HG03378 (cell line): ENCODE measurements around the gene YWHAG.
A peak's percentile ranks its signal among the peaks of the same experiment; 100 is the strongest.
"Not testable (repeated sequence)": the region's sequence is repeated elsewhere in the genome, so short reads cannot be mapped to it uniquely, and the experiment has no call there.

ENCODE experiments used
- ATAC-seq: cut with Tn5 transposase; IDR thresholded peaks from one replicate; pipeline ENCODE4 v1.9.1; 2021; ENCODE audit warnings: mild to moderate bottlenecking, moderate library complexity; ENCODE audit not compliant: unreplicated experiment

Gene YWHAG

GRCh38 chr7:76358481-76359110 is at the start of gene YWHAG:
TSS of gene YWHAG (minus strand) at chr7:76358991. CDS start at chr7:76358808, 183 bp downstream.
- ATAC-seq: peak; percentile 51

GRCh38 chr7:76408121-76408560 is 49.4 kb upstream of the YWHAG start:
- ATAC-seq: no peak

DNA sequence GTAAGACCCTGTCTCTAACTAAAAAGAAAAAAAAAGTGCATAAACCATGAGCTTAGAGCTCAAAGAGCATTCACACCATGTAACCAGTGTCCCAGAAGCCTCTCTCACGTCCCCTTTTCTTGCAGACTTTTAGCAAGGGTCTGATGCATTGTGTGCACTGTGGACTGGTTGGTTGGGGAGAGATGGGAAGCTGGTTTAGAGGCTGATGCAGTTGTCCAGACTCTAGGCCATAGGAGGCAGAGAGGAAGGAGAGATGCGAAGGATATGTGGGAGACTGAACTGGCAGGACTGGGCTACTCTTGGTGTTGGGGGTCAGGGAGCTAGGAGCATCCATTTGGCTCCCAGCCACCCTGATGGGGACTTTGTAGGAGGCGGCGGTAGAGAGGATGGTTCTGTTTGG is 48.9 kb upstream of the YWHAG start:
- ATAC-seq: no peak

DNA sequence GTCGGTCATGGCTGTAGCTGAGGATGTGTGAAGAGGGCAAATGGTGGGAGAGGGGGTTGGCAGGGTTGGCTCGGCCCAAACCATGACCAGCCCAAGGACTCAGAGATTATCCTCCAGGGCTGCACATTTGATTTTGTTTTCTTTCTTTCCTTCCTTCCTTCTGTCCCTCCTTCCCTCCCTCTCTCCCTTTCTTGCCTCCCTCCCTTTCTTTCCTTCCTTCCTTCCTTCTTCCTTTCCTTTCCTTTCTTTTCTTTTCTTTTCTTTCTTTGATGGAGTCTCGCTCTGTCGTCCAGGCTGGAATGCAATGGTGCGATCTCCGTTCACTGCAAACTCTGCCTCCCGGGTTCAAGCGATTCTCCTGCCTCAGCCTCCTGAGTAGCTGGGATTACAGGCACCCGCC is 46.9 kb upstream of the YWHAG start:
- no peak for ATAC-seq

DNA sequence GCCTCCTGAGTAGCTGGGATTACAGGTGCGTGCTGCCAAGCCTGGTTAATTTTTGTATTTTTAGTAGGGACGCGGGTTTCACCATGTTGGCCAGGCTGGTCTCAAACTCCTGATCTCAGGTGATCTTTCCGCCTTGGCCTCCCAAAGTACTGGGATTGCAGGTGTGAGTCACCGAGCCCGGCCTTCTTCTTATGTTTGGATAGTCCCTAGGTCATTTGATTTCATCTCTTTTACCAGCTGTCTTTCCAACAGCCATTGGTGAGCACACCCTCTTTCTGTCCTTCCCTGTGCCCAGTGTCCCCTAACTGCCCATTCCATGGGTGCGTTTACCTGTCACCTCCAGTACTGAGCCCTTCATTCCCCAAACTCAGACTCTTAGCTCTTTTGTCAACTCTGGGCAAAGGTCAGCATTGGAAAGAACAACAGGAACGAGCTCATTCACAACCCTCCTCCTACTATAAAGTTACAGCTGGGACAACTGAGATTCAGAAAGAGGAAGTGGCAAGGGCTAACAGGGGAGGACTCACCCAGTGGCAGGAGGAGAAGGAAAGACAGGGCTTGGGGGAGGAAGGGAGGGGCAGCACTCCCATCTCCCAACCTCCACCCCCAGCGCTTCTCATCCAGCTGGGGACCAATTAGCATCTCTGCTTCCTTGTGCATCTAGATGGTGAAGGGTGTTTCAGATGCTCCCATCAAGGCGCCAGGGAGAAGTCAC is 45.1 kb upstream of the YWHAG start:
- ATAC-seq: no peak

DNA sequence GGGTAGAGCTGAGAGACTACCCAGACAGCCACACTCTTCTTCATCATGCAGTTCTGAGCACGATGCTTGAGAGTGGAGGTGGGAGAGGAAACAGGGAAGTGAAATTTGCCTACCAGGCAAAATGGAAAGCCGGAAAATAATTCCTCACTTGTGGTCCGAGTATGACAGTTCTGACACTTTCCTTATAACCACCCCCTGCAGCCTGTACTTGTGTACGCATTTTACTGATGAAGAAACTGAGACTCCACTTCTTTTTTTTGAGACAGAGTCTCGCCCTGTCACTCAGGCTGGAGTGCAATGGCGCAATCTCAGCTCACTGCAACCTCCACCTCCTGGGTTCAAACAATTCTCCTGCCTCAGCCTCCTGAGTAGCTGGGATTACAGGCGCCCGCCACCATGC is 44.3 kb upstream of the YWHAG start:
- ATAC-seq: not testable (repeated sequence)

DNA sequence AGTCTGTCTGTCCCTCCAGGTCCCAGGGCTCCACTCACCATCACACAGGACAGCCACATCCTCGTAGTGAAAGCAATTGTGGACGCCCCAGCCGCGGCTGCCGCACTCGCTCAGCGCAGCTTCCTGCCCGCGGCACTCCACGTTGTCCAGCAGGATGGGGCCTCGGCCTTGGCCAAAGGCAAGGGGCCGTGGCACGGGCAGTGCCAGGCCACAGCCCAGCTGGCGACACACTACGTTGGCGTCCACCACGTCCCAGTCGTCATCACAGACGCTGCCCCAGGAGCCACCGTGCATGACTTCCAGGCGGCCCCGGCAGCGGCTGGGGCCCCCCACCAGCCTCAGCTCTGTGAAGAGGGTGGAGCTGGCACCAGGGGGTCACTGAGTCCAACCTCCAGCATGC is 41.5 kb upstream of the YWHAG start:
- no peak for ATAC-seq

- no peak for ATAC-seq
These were observed 38.8 kb upstream of the YWHAG start for GRCh38 chr7:76397409-76398183.

GRCh38 chr7:76396864-76397263 is 38.1 kb upstream of the YWHAG start:
- ATAC-seq: no peak

- ATAC-seq: no peak
These were observed 37.4 kb upstream of the YWHAG start for GRCh38 chr7:76395965-76396726.

DNA sequence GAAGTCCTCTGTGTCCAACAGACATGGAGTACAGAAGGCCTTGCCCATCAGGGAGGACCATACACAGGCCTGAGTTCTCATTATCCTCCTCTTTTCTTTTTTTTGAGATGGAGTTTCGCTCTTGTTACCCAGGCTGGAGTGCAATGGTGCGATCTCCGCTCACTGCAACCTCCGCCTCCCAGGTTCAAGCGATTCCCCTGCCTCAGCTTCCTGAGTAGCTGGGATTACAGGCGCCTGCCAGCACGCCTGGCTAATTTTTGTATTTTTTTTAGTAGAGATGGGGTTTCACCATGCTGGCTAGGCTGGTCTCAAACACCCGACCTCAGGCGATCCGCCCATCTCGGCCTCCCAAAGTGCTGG is 36.8 kb upstream of the YWHAG start:
- not testable (repeated sequence) for ATAC-seq

- no peak for ATAC-seq
These were observed 36.2 kb upstream of the YWHAG start for GRCh38 chr7:76394957-76395356.

GRCh38 chr7:76393116-76394031 is 34.6 kb upstream of the YWHAG start:
- peak; percentile 87 for ATAC-seq

GRCh38 chr7:76392531-76393115 is 33.8 kb upstream of the YWHAG start:
- peak; percentile 1 for ATAC-seq

DNA sequence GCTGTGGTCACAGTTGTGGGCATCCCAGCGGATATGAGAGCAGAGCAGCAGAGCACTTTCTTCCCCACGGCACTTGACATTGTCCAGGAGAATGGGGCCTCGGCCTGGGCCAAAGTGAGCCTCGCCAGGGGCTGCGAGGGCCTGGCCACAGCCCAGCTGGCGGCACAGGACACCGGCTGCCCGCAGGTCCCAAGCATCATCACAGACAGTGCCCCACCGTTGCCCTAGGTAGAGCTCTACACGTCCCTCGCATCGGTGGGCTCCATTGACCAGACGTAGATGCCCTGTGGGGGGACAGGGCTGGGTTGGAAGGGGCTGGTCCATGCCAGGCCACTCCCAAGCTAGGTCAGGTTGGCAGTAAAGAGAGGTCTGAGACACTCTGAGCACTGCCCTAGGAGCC is 31.3 kb upstream of the YWHAG start:
- no peak for ATAC-seq

- not testable (repeated sequence) for ATAC-seq
These were observed 29.0 kb upstream of the YWHAG start for GRCh38 chr7:76387789-76388188.

DNA sequence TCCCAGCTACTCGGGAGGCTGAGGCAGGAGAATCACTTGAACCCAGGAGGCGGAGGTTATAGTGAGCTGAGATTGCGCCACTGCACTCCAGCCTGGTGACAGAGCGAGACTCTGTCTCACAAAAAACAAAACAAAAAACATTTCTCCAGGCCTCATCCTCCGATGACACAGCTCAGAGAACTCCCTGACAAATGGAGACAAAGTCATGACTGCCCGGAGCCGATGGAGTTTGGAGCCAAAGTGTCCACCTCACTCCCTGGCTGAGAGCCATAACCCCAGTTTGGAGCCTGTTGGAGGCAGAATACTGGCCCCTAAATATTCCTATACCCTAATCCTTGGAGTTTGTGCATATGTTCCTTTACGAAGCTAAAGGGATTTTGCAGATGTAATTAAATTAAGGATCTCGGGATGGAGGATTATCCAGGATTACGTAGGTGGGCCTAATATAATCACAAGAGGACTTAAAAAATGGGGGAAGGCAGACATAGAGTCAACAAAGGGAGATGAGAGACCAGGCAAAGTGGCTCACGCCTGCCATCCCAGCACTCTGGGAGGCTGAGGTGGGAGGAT is 28.0 kb upstream of the YWHAG start:
- no peak for ATAC-seq

DNA sequence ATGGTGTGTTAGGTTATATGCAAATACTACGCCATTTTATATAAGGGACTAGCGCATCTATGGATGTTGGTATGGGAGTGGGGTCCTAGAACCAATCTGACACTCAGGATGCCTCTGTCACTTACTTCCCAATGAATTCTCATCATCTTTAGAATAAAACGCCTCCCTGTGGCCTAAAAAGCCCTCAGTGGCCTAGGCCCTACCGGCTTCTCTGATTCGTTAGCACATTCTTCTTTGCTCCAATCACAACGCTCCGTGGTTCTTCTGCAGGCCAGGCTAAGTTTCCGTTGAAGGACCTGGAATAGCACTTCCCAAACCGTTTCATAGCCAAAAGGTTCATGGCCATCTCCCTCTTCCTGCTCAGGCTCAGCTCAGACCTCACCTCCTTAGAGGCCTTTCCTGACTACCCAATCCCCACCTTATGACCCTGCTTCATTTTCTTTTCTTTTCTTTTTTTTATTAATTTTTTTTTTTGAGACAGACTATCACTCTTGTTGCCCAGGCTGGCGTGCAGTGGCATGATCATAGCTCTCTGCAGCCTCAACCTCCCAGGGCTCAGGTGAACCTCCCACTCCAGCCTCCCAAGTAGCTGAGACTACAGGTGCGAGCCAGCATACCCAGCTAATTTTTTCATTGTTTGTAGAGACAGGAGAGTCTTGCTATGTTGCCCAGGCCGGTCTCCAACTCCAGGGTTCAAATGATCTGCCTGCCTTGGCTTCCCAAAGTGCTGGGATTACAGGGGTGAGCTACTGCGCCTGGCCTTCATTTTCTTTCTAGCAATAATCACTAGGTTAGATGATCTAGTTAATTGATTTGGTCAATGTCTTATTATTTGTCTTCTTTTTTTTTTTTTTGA is 24.5 kb upstream of the YWHAG start:
- no peak for ATAC-seq
